Measurements from ENCODE around the gene UBAC1. TPM values are rescaled to one million over a fixed set of nuclear protein-coding genes. Genes with fewer than 3 reads are reported as not detected.

Gene UBAC1
- total RNA-seq, 2 donors from 2014 or later: 47.9 to 48.4 TPM

DNA sequence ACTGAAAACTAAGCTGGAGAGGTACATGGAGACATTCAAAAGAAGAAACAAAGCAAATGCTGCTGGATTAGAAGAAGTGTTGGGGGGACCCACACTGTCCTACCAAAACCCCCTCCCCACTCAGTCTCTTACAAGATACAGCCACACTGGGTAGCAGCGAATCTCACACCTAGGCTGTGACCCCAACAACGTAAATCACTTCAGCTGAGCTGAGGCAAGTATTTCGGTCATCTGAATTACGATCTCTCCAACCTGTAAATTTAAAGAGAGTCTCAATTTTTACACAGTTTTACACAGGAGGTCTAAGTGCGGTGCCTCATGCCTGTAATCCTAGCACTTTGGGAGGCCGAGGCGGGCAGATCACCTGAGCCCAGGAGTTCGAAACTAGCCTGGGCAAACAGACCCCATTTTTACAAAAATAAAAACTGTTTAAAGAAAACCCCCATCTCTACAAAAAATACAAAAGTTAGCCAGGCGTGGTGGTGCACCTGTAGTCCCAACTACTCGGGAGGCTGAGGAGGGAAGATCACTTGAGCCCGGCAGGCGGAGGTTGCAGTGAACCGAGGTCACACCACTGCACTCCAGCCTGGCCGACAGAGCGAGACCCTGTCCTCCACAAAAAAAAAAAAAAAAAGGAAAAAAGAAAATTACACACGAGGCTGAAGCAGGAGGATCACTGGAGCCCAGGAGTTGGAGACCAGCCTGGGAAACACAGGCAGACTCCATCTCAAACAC is 57.2 kb downstream of the UBAC1 start:
- H3K4me1 ChIP-seq (ENCODE audit: control insufficient read depth, insufficient read depth, low read length): peaks cover 3% of the 10 kb centered on the region
- no peaks in the 10 kb centered on the region for H3K27me3 ChIP-seq (ENCODE audit: control insufficient read depth, insufficient read depth, low read length, poor library complexity, severe bottlenecking)
- H3K4me1 Mint-ChIP-seq: peaks cover 30% of the 10 kb centered on the region
- H3K4me3 Mint-ChIP-seq: no peak overlapping the region
- H3K27me3 Mint-ChIP-seq (ENCODE audit: insufficient read depth): peaks cover 5% of the 10 kb centered on the region
- H3K27ac Mint-ChIP-seq: peak overlapping the region; percentile 26
- H3K9ac ChIP-seq (ENCODE audit: extremely low read depth, low read length, poor library complexity, severe bottlenecking): no peak overlapping the region
- H3K9me3 ChIP-seq (ENCODE audit: control insufficient read depth, low read length): peaks cover 15% of the 10 kb centered on the region
- no peak overlapping the region for H3K4me3 ChIP-seq (ENCODE audit: low read length)
- 86 to 91% methylated on average over 8 to 16 of the region's 16 CpGs for WGBS, 2 experiments (ENCODE audit: insufficient coverage in 1 of 2, insufficient read length in 1 of 2)
- no peak overlapping the region for H3K27ac ChIP-seq (ENCODE audit: low read depth, low read length)
- H3K36me3 ChIP-seq (ENCODE audit: control insufficient read depth, insufficient read depth, low read length): peaks cover 28% of the 10 kb centered on the region
- DNase-seq: no peak
- peaks cover 26% of the 10 kb centered on the region for H3K9me3 Mint-ChIP-seq
- TF ChIP-seq, protein P1, sequence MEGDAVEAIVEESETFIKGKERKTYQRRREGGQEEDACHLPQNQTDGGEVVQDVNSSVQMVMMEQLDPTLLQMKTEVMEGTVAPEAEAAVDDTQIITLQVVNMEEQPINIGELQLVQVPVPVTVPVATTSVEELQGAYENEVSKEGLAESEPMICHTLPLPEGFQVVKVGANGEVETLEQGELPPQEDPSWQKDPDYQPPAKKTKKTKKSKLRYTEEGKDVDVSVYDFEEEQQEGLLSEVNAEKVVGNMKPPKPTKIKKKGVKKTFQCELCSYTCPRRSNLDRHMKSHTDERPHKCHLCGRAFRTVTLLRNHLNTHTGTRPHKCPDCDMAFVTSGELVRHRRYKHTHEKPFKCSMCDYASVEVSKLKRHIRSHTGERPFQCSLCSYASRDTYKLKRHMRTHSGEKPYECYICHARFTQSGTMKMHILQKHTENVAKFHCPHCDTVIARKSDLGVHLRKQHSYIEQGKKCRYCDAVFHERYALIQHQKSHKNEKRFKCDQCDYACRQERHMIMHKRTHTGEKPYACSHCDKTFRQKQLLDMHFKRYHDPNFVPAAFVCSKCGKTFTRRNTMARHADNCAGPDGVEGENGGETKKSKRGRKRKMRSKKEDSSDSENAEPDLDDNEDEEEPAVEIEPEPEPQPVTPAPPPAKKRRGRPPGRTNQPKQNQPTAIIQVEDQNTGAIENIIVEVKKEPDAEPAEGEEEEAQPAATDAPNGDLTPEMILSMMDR (conservative IDR thresholded peaks at IDR 0.05): no peak
- H3K36me3 Mint-ChIP-seq (ENCODE audit: low read depth): peaks cover 50% of the 10 kb centered on the region

DNA sequence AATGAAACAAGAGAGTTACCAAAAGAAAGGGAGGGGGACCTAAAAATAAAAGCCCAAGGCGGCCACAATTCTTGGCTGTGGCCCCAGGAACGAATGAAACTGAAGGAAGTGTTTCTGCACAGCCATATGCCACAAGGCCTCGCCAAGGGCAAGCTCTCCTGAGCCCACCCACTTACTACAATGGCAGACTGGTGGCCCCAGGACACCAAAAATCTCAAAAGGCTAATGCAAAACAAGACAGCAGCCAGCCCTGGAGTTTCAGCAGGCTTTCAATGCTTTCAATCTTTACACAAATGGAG is 57.9 kb downstream of the UBAC1 start:
- no peaks in the 10 kb centered on the region for H3K27me3 ChIP-seq (ENCODE audit: control insufficient read depth, insufficient read depth, low read length, poor library complexity, severe bottlenecking)
- no peak overlapping the region for H3K4me3 Mint-ChIP-seq
- peaks cover 32% of the 10 kb centered on the region for H3K36me3 ChIP-seq (ENCODE audit: control insufficient read depth, insufficient read depth, low read length)
- DNase-seq: no peak
- H3K9me3 Mint-ChIP-seq: peaks cover 25% of the 10 kb centered on the region
- H3K4me3 ChIP-seq (ENCODE audit: low read length): no peak overlapping the region
- H3K9me3 ChIP-seq (ENCODE audit: control insufficient read depth, low read length): peaks cover 15% of the 10 kb centered on the region
- 72 to 73% methylated on average over 3 of the region's 3 CpGs for WGBS, 2 experiments (ENCODE audit: insufficient coverage in 1 of 2, insufficient read length in 1 of 2)
- no peak overlapping the region for H3K9ac ChIP-seq (ENCODE audit: extremely low read depth, low read length, poor library complexity, severe bottlenecking)
- TF ChIP-seq, protein P1 (conservative IDR thresholded peaks at IDR 0.05): no peak
- H3K27ac ChIP-seq (ENCODE audit: low read depth, low read length): no peak overlapping the region
- peaks cover 49% of the 10 kb centered on the region for H3K36me3 Mint-ChIP-seq (ENCODE audit: low read depth)
- H3K4me1 Mint-ChIP-seq: peaks cover 24% of the 10 kb centered on the region
- no peaks in the 10 kb centered on the region for H3K27me3 Mint-ChIP-seq (ENCODE audit: insufficient read depth)
- H3K4me1 ChIP-seq (ENCODE audit: control insufficient read depth, insufficient read depth, low read length): peaks cover 3% of the 10 kb centered on the region
- H3K27ac Mint-ChIP-seq: no peak overlapping the region

DNA sequence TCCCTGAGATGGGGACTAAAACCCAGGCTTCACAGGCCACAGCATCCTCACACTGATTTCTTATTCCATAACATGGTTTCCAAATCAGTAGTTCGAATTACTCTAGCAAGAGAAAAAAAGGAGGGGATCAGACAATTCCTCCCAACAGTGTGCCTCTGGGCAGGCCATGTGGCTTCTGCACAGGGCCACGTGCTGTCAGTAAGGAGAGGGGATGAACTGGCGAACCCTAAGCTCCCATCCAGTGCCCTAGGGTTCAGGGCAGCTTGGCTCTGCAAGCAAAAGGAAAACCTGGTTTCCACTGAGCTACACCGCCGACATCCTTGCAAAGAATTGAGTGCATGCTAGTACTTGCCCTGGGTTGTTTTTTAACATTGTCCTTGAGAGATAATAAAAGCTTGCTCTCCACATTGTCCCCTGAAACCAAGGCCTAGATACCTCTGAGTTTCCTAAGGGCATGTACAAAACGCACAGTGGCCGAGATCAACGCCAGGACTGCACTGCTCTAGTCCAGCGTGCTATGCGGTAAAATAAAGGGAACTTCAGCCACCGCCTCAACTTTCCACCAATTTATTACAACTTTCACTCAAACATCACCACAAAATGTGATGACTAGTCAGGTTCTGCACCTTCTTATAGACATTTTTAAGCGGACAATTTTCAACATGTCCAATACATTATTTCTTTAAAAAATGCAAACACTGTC is 58.4 kb downstream of the UBAC1 start:
- TF ChIP-seq, protein P1 (conservative IDR thresholded peaks at IDR 0.05): no peak
- Histone ChIP-seq H3K9me3 (ENCODE audit: control insufficient read depth, low read length) (peaks cover 20% of the 10 kb centered on the region), H3K36me3 (ENCODE audit: control insufficient read depth, insufficient read depth, low read length) (peaks cover 36% of the 10 kb centered on the region), H3K9ac (ENCODE audit: extremely low read depth, low read length, poor library complexity, severe bottlenecking) (no peak overlapping the region), H3K27ac (ENCODE audit: low read depth, low read length) (no peak overlapping the region), H3K4me1 (ENCODE audit: control insufficient read depth, insufficient read depth, low read length) (peaks cover 3% of the 10 kb centered on the region), H3K27me3 (ENCODE audit: control insufficient read depth, insufficient read depth, low read length, poor library complexity, severe bottlenecking) (no peaks in the 10 kb centered on the region), H3K4me3 (ENCODE audit: low read length) (no peak overlapping the region)
- peaks cover 24% of the 10 kb centered on the region for H3K4me1 Mint-ChIP-seq
- DNase-seq: no peak
- H3K4me3 Mint-ChIP-seq: no peak overlapping the region
- peaks cover 54% of the 10 kb centered on the region for H3K36me3 Mint-ChIP-seq (ENCODE audit: low read depth)
- WGBS, 2 experiments (ENCODE audit: insufficient coverage in 1 of 2, insufficient read length in 1 of 2): 93 to 97% methylated on average over 11 to 12 of the region's 12 CpGs
- no peaks in the 10 kb centered on the region for H3K27me3 Mint-ChIP-seq (ENCODE audit: insufficient read depth)
- no peak overlapping the region for H3K27ac Mint-ChIP-seq
- H3K9me3 Mint-ChIP-seq: peaks cover 25% of the 10 kb centered on the region

Data from endodermal cell (in vitro differentiated cells).